GM21825 (cell line): ENCODE data around the gene ARID4B.
A peak's percentile ranks its signal among the peaks of the same experiment; 100 is the strongest.
"Not testable (repeated sequence)": the region's sequence is repeated elsewhere in the genome, so short reads cannot be mapped to it uniquely, and the experiment has no call there.

Experiments used
- ATAC-seq: cut with Tn5 transposase; IDR thresholded peaks from one replicate; pipeline ENCODE4 v1.9.1; 2021; ENCODE audit warnings: mild to moderate bottlenecking, moderate library complexity; ENCODE audit not compliant: unreplicated experiment

ARID4B gene

GRCh38 chr1:235299169-235299858, 28.7 kb downstream of the ARID4B start:
- no peak for ATAC-seq

GRCh38 chr1:235298758-235299157, 29.2 kb downstream of the ARID4B start:
- no peak for ATAC-seq

GRCh38 chr1:235297579-235297978, 30.4 kb downstream of the ARID4B start:
- peak; percentile 50 for ATAC-seq

- no peak for ATAC-seq
Measured at GRCh38 chr1:235296729-235297128, 31.2 kb downstream of the ARID4B start.

GRCh38 chr1:235295902-235296350, 32.1 kb downstream of the ARID4B start:
- no peak for ATAC-seq

GRCh38 chr1:235293322-235293942, 34.5 kb downstream of the ARID4B start:
- ATAC-seq, result no peak

GRCh38 chr1:235292790-235293189, 35.2 kb downstream of the ARID4B start:
- ATAC-seq, result no peak

- no peak for ATAC-seq
Measured at GRCh38 chr1:235291599-235292091, 36.3 kb downstream of the ARID4B start.

- ATAC-seq, result no peak
Measured at GRCh38 chr1:235290740-235291502, 37.1 kb downstream of the ARID4B start.

- ATAC-seq, result no peak
Measured at GRCh38 chr1:235289859-235290739, 37.9 kb downstream of the ARID4B start.

- no peak for ATAC-seq
Measured at GRCh38 chr1:235287208-235287882, 40.6 kb downstream of the ARID4B start.

GRCh38 chr1:235286667-235287066, 41.3 kb downstream of the ARID4B start:
- ATAC-seq, result no peak

- no peak for ATAC-seq
Measured at GRCh38 chr1:235284231-235284769, 43.7 kb downstream of the ARID4B start.

- ATAC-seq, result not testable (repeated sequence)
Measured at GRCh38 chr1:235283636-235284035, 44.3 kb downstream of the ARID4B start.

GRCh38 chr1:235280467-235280866, 47.5 kb downstream of the ARID4B start:
- ATAC-seq, result no peak

- ATAC-seq, result no peak
Measured at GRCh38 chr1:235279694-235280093, 48.3 kb downstream of the ARID4B start.

GRCh38 chr1:235278915-235279292, 49.1 kb downstream of the ARID4B start:
- ATAC-seq, result no peak

GRCh38 chr1:235278233-235278914, 49.6 kb downstream of the ARID4B start:
- no peak for ATAC-seq

GRCh38 chr1:235277709-235278108, 50.3 kb downstream of the ARID4B start:
- no peak for ATAC-seq
